OCI-LY1 (cell line): ENCODE measurements around the gene HAO2.

Source experiments
- CTCF ChIP-seq: fragments of 200-600 bp; sonication (generic), shearing (Covaris generic); IDR thresholded peaks from 2 replicates; pipeline ENCODE4 v1.5.1; 2017; ENCODE audit warnings: mild to moderate bottlenecking, antibody characterized with exemption, low read length, moderate library complexity, mixed read lengths
- EZH2 ChIP-seq: fragments of 200-600 bp; sonication (generic), shearing (Covaris generic); IDR thresholded peaks from 2 replicates; pipeline ENCODE4 v1.8.0; 2017; ENCODE audit warnings: borderline replicate concordance, mixed run types, mild to moderate bottlenecking, antibody characterized with exemption, low read length, moderate library complexity, mixed read lengths

DNA sequence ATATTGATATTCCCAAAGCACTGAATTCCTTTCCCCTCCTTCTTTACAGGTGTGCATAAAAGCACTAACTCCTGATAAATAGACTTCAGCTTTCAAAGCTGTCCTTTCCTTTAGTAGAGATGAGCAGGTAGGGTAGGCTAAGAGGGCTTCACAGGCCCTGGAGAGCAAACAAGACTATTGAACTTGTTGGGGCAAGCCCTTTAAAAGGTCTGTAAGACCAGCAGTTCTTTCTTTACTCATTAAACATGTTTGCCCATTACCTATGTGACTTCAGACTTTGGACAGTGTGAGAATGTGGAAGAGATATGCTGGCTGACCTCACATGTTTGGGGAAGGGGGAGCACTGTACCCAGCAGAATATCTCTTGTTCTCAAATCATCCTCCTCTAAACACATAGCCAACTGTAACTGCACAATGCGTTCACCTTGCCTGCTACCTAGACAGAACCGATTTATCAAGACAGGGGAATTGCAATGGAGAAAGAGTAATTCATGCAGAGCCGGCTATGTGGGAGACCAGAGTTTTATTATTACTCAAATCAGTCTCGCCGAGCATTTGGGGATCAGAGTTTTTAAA lies 27.1 kb upstream of the HAO2 start:
- TF ChIP-seq CTCF: no peak
- no peak for TF ChIP-seq EZH2
